HG03135 (cell line): ENCODE measurements around the gene NPFFR1.
"Not testable (repeated sequence)": the region's sequence is repeated elsewhere in the genome, so short reads cannot be mapped to it uniquely, and the experiment has no call there.

ENCODE experiments used
- ATAC-seq: cut with Tn5 transposase; IDR thresholded peaks from one replicate; pipeline ENCODE4 v1.9.1; 2021; ENCODE audit warnings: mild to moderate bottlenecking, moderate library complexity; ENCODE audit not compliant: unreplicated experiment

The NPFFR1 gene

DNA sequence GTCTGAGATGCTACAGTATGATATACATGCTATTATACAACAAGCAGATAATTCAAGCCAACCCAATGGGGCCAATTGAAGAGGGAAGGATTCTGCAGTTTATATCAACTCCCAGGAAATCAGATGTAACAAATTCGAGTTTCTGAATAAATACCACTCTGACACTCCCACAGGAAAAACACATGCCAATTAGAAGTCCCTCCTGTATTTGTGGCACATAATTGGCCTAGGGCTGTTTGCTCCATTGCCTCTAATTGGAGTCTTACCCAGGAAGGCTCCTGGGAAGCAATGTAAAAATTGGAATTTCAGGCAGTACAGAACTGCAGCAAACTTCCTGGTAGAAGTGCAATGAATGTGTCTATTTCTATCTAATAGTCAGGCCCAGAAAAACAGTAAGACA lies 55.3 kb downstream of the NPFFR1 start:
- no peak for ATAC-seq

DNA sequence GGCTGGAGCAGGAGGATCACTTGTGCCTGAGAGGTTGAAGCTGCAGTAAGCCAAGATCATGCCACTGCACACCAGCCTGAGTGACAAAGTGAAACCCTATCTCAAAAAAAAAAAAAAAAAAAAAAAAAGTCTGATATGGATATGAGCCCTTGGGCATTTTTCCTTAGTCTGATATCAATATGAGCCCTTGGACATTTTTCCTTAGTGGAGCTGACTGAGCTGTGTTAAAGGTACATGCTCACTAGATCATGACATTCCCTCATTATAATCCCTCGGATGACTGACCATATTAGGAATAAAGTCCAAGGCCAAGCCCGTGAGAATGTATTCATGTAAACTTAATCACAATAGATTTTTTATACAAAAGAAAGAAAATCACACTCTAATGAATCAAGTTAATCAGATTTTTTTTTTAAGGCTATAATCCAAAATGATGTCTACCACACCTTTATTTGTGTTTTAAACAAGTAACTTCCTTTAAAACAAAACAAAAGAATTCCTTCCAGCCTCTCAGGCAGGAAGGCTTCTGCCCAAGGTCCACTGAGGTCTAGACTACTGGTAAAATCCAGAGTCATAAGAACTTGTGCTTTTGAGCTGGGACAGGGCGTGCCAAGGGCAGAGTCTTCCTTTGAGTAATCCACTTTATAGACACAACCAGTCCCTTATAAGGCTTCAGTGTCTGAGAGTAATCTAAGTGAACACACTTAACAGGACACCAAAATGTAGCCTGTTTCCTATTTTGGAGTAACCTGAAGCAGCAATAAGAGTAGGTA lies 56.1 kb downstream of the NPFFR1 start:
- no peak for ATAC-seq

DNA sequence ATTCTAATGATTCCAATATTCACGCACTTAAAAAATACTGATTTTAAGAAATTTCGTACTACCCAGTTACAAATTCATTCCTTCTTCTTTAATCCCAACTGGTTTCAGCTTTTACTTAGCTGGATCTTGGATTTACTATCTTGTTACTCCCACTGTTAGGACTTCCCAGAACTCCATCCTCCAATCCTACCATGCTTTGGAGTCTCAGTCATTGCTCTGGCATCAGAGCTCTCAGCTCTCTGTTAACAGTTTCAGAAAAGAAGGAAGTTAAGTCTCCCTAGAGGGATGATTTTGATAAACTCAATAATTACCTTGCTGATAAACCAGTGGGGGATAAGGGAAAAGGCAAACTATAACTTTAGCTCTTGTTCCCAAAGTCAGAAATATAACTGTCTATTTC lies 60.1 kb downstream of the NPFFR1 start:
- ATAC-seq: no peak

DNA sequence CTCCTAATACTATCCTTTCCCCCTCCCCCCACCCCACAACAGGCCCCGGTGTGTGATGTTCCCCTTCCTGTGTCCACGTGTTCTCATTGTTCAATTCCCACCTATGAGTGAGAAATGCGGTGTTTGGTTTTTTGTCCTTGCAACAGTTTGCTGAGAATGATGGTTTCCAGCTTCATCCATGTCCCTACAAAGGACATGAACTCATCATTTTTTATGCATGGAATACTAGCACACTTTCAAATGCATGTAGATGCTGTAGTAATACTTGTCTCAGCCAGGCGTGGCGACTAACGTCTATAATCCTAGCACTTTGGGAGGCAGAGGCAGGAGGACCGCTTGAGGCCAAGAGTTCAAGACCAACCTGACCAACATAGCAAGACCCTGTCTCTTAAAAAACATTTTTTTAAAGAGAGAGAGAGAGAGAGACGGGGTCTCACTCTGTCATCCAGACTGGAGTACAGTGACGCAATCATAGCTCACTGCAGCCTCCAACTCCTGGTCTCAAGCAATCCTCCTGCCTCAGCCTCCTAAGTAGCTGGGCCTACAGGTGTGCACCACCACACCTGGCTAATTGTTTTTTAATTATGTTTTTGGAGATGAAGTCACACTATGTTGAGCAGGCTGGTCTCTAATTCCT lies 60.9 kb downstream of the NPFFR1 start:
- not testable (repeated sequence) for ATAC-seq

DNA sequence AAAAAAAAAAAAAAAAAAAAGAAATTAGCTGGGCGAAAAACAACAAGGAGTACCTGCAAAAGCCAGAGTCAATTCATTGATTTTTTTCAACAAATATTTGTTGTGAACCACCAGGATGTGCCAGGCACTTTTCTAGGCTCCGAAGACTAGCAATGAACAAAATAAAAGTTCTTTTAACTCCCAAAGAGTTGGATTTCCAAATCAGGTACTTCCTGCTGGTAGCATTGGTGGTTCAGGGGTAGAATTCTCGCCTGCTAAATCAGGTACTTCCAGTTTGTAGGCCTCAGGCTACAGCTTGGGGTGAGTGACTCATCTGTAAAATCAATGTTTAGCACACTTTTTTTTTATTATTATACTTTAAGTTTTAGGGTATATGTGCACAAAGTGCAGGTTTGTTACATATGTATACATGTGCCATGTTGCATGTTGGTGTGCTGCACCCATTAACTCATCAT lies 61.4 kb downstream of the NPFFR1 start:
- no peak for ATAC-seq

DNA sequence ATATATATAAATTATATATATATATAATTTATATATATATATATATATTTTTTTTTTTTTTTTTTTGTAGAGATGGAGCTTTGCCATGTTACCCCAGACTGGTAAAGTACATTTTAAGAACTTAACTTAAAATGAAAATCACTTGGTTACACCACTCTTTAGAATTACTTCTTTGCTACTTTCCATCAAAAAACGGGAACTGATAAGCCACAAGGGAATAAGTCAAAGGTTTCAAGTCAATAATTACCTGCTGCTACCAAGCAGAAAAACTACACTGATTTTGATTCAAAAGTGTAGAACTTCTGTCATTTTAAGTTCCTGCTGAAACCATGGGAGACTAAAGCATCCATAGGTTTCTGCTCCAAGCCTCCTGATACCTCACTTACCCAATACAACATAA lies 62.8 kb downstream of the NPFFR1 start:
- no peak for ATAC-seq

DNA sequence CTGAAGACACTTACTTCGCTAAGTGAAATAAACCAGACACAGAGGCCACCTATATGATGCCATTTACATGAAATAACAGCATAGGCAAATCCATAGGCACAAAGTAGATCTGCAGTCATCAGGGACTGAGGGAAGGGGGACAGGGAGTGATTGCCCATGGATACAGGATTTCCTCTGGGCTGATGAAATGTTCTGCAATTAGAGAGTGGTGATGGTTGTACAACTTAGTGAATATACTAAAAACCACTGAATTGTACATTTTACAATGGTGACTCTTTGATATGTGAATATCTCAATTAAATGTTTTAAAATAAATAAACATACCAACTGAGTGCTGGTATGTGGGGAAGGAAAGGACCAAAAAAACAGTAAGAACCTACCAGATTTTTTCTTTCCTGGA lies 70.9 kb downstream of the NPFFR1 start:
- ATAC-seq: no peak

DNA sequence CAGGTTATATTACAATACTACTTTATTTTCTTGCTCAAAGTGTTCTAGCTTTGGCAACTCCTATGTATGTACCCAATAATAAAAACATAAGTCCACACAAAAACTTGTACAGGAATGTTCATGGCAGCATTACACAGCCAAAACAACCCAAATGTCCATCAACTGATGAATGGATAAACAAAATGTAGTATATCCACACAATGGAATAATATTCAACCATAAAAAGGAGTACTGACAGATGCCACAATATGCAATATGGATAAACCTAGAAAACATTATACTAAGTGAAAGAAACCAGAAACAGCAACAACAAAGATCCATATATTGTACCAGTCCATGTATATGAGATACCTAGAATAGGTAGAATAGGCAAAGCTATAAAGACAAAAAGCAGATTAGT lies 71.5 kb downstream of the NPFFR1 start:
- ATAC-seq: no peak

DNA sequence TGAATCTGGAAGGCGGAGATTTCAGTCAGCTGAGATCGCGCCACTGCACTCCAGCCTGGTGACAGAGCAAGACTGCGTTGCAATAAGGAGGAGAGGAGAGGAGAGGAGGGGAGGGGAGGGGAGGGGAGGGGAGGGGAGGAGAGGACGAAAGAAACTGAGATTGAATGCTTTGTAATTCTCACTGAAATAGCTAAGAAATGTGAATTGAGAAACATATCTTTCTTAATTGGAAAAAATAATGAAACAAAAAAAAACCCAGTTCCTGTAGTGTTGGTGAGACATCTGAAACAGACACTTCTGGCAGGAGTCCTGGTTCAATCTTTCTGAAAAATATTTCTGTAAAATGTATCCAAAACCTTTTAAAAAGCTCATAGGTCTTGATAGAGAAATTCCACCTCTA lies 77.0 kb downstream of the NPFFR1 start:
- ATAC-seq: no peak

DNA sequence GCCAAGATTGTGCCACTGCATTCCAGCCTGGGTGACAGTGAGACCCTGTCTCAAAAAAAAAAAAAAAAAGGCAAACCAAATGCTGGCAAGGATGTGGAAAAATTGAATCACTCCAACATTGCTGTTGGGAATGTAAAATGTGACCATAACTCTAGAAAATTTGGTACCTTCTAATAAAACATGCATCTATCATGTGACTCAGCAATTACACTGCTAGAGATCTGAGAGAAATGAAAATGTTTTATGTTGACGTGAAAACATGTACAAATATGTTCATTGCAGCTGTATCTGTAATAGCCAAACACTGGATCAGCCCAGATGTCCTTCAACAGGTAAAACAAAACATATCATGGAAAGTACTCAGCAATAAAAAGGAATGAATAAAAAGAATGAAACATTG lies 82.7 kb downstream of the NPFFR1 start:
- ATAC-seq: no peak

DNA sequence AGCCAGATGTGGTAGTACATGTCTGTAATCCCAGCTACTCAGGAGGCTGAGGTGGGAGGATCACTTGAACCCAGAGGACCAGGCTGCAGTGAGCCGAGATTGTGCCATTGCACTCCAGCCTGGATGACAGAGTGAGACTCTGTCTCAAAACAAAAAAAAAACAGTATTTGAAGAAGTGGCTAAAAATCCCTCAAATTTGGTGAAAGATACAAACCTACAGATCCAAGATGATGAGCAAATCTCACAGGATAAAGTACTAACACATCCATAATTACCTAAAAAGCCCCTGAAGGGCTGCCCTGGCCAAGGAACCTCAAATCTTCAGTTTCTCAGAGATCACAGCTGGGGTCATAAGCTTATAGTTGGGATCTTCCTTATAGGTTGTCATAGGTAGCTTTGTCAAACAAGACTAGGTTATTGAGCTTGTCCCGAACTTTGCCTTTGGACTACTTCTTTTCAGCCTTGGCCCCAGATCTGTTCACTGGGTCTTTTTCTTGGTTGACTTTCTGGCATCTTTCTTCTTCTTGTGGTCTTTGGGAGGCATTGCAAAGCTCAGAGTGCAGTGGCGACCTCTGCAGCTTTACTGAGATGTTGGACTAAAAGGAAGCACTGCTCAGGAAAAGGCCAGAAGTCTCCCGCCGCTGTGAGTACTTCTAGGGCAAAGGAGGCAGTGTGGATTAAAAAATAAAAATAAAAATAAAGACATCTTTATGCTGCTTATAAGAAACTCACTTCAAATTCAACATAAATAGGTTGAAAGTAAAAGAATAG lies 84.9 kb downstream of the NPFFR1 start:
- ATAC-seq: no peak
